Activated T-helper 2 cell treated with anti-CD3 and anti-CD28 coated beads, Interferon-gamma antibody, Interleukin-2, Interleukin-4, amounts not matched to agents 10 μg/mL and 5 μg/mL and 100 μg/mL, durations not matched to agents 14 hours and 24 hours and 36 hours (primary cell): ENCODE data around the gene NIPAL4. TPM values are rescaled to one million over a fixed set of nuclear protein-coding genes. Genes with fewer than 3 reads are reported as not detected.
A peak's percentile ranks its signal among the peaks of the same experiment; 100 is the strongest.

Source experiments
- DNase-seq: peaks from one replicate; pipeline ENCODE4 v3.0.0; 2021; ENCODE audit warnings: low spot score
- H3K27ac Mint-ChIP-seq: one replicate; pipeline ENCODE4 v1.8.0; 2021; ENCODE audit warnings: mixed read lengths
- H3K27me3 Mint-ChIP-seq: one replicate; pipeline ENCODE4 v1.8.0; 2021; ENCODE audit warnings: low read depth, mixed read lengths
- H3K36me3 Mint-ChIP-seq: one replicate; pipeline ENCODE4 v1.8.0; 2021; ENCODE audit warnings: low read depth, mixed read lengths
- H3K4me1 Mint-ChIP-seq: one replicate; pipeline ENCODE4 v1.8.0; 2021; ENCODE audit warnings: low read depth, mixed read lengths
- H3K4me3 Mint-ChIP-seq: one replicate; pipeline ENCODE4 v1.8.0; 2021; ENCODE audit warnings: low read depth, mild to moderate bottlenecking, moderate library complexity, mixed read lengths
- H3K9me3 Mint-ChIP-seq: one replicate; pipeline ENCODE4 v1.8.0; 2021; ENCODE audit warnings: mixed read lengths
- intact Hi-C: fragments of 100-400 bp; cut with micrococcal nuclease; formaldehyde crosslinking; loops from one replicate; pipeline ENCODE4 v1.15.1; 2023
- total RNA-seq: library from RNA; stranded (reverse); gene quantifications from 2 replicates; pipeline ENCODE4 v1.2.3, GENCODE V29; 2022

Gene NIPAL4
- total RNA-seq, 1 donor from 2014 or later = 2.1 TPM

- no peak overlapping the region for H3K4me3 Mint-ChIP-seq
- H3K27me3 Mint-ChIP-seq = no peaks in the 10 kb centered on the region
- peaks cover 27% of the 10 kb centered on the region for H3K4me1 Mint-ChIP-seq
- H3K27ac Mint-ChIP-seq = no peak overlapping the region
- H3K9me3 Mint-ChIP-seq = no peaks in the 10 kb centered on the region
- DNase-seq = no peak
- peaks cover 80% of the 10 kb centered on the region for H3K36me3 Mint-ChIP-seq
- intact Hi-C loops = no loop called here
These were observed 38.0 kb downstream of the NIPAL4 start for GRCh38 chr5:157497875-157498611.

GRCh38 chr5:157502143-157502647 is 42.2 kb downstream of the NIPAL4 start:
- Mint-ChIP-seq H3K4me3 (no peak overlapping the region), H3K36me3 (peaks cover 86% of the 10 kb centered on the region), H3K4me1 (peaks cover 45% of the 10 kb centered on the region), H3K27me3 (no peaks in the 10 kb centered on the region), H3K27ac (peak overlapping the region; percentile 36), H3K9me3 (no peaks in the 10 kb centered on the region)
- no peak for DNase-seq
- intact Hi-C loops = no loop called here

GRCh38 chr5:157504053-157504452 is 44.0 kb downstream of the NIPAL4 start:
- peaks cover 96% of the 10 kb centered on the region for H3K36me3 Mint-ChIP-seq
- H3K9me3 Mint-ChIP-seq = no peaks in the 10 kb centered on the region
- DNase-seq = no peak
- intact Hi-C loops = no loop called here
- peak overlapping the region; percentile 26 for H3K27ac Mint-ChIP-seq
- peaks cover 53% of the 10 kb centered on the region for H3K4me1 Mint-ChIP-seq
- H3K4me3 Mint-ChIP-seq = no peak overlapping the region
- no peaks in the 10 kb centered on the region for H3K27me3 Mint-ChIP-seq

- Mint-ChIP-seq H3K36me3 (peaks cover 96% of the 10 kb centered on the region), H3K4me3 (no peak overlapping the region), H3K27ac (no peak overlapping the region), H3K9me3 (no peaks in the 10 kb centered on the region), H3K4me1 (peaks cover 55% of the 10 kb centered on the region), H3K27me3 (no peaks in the 10 kb centered on the region)
- intact Hi-C loops = no loop called here
- DNase-seq = no peak
These were observed 45.5 kb downstream of the NIPAL4 start for GRCh38 chr5:157505496-157505895.

GRCh38 chr5:157506066-157506590 is 46.1 kb downstream of the NIPAL4 start:
- Mint-ChIP-seq H3K36me3 (peaks cover 96% of the 10 kb centered on the region), H3K4me3 (no peak overlapping the region), H3K27ac (peak overlapping the region; percentile 68), H3K27me3 (no peaks in the 10 kb centered on the region), H3K4me1 (peaks cover 50% of the 10 kb centered on the region), H3K9me3 (no peaks in the 10 kb centered on the region)
- no peak for DNase-seq
- intact Hi-C loops = no loop called here

GRCh38 chr5:157506981-157507780 is 47.2 kb downstream of the NIPAL4 start:
- peaks cover 96% of the 10 kb centered on the region for H3K36me3 Mint-ChIP-seq
- no peak for DNase-seq
- no peaks in the 10 kb centered on the region for H3K27me3 Mint-ChIP-seq
- H3K4me3 Mint-ChIP-seq = no peak overlapping the region
- peak overlapping the region; percentile 33 for H3K27ac Mint-ChIP-seq
- intact Hi-C loops = no loop called here
- peaks cover 50% of the 10 kb centered on the region for H3K4me1 Mint-ChIP-seq
- H3K9me3 Mint-ChIP-seq = no peaks in the 10 kb centered on the region

GRCh38 chr5:157509093-157509492 is 49.1 kb downstream of the NIPAL4 start:
- DNase-seq = no peak
- intact Hi-C loops = no loop called here
- Mint-ChIP-seq H3K36me3 (peaks cover 96% of the 10 kb centered on the region), H3K27ac (peak overlapping the region; percentile 59), H3K9me3 (no peaks in the 10 kb centered on the region), H3K27me3 (no peaks in the 10 kb centered on the region), H3K4me3 (no peak overlapping the region), H3K4me1 (peaks cover 51% of the 10 kb centered on the region)

GRCh38 chr5:157509587-157509986 is 49.6 kb downstream of the NIPAL4 start:
- Mint-ChIP-seq H3K4me1 (peaks cover 51% of the 10 kb centered on the region), H3K9me3 (no peaks in the 10 kb centered on the region), H3K4me3 (no peak overlapping the region), H3K36me3 (peaks cover 95% of the 10 kb centered on the region), H3K27ac (peak overlapping the region; percentile 48), H3K27me3 (no peaks in the 10 kb centered on the region)
- intact Hi-C loops = no loop called here
- no peak for DNase-seq

GRCh38 chr5:157510682-157511081 is 50.7 kb downstream of the NIPAL4 start:
- Mint-ChIP-seq H3K27me3 (no peaks in the 10 kb centered on the region), H3K4me1 (peaks cover 54% of the 10 kb centered on the region), H3K36me3 (peaks cover 95% of the 10 kb centered on the region), H3K9me3 (no peaks in the 10 kb centered on the region), H3K27ac (no peak overlapping the region), H3K4me3 (no peak overlapping the region)
- no peak for DNase-seq
- intact Hi-C loops = no loop called here

- Mint-ChIP-seq H3K4me3 (no peak overlapping the region), H3K9me3 (no peaks in the 10 kb centered on the region), H3K4me1 (peaks cover 53% of the 10 kb centered on the region), H3K27ac (peak overlapping the region; percentile 19), H3K36me3 (peaks cover 95% of the 10 kb centered on the region), H3K27me3 (no peaks in the 10 kb centered on the region)
- DNase-seq = no peak
- intact Hi-C loops = no loop called here
These were observed 51.9 kb downstream of the NIPAL4 start for GRCh38 chr5:157511651-157512644.

GRCh38 chr5:157513182-157513581 is 53.2 kb downstream of the NIPAL4 start:
- Mint-ChIP-seq H3K36me3 (peaks cover 95% of the 10 kb centered on the region), H3K27ac (no peak overlapping the region), H3K9me3 (no peaks in the 10 kb centered on the region), H3K27me3 (no peaks in the 10 kb centered on the region), H3K4me1 (peaks cover 49% of the 10 kb centered on the region), H3K4me3 (no peak overlapping the region)
- DNase-seq = no peak
- intact Hi-C loops = no loop called here

- intact Hi-C loops = loop anchor here (5.0 kb wide), 1 partner anchor 202 kb away; no protein-coding TSS in a partner anchor
- peaks cover 94% of the 10 kb centered on the region for H3K36me3 Mint-ChIP-seq
- H3K9me3 Mint-ChIP-seq = no peaks in the 10 kb centered on the region
- no peak for DNase-seq
- no peak overlapping the region for H3K4me3 Mint-ChIP-seq
- H3K27me3 Mint-ChIP-seq = no peaks in the 10 kb centered on the region
- H3K4me1 Mint-ChIP-seq = peaks cover 56% of the 10 kb centered on the region
- peak overlapping the region; percentile 35 for H3K27ac Mint-ChIP-seq
These were observed 55.0 kb downstream of the NIPAL4 start for GRCh38 chr5:157514974-157515373.
